ENCODE measurements around the gene DNAJC7.

DNAJC7 gene

DNA sequence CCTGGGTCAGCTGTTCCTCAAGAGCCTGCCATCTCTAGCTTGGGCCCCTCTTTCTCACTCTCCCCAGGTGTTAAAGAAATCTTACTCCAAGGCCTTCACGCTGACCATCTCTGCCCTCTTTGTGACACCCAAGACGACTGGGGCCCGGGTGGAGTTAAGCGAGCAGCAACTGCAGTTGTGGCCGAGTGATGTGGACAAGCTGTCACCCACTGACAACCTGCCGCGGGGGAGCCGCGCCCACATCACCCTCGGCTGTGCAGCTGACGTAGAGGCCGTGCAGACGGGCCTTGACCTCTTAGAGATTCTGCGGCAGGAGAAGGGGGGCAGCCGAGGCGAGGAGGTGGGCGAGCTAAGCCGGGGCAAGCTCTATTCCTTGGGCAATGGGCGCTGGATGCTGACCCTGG, 43.8 kb downstream of the DNAJC7 start:
- H3K4me1 ChIP-seq (ENCODE audit: insufficient read depth, low read length, poor library complexity, severe bottlenecking): no peaks in the 10 kb centered on the region
- no peak overlapping the region for H3K4me3 ChIP-seq (ENCODE audit: low read length, poor library complexity, severe bottlenecking)
- H2AFZ ChIP-seq (ENCODE audit: low read length): no peak overlapping the region
- no peaks in the 10 kb centered on the region for H3K9me3 ChIP-seq (ENCODE audit: insufficient read depth, low read depth, low read length)
- H4K20me1 ChIP-seq (ENCODE audit: insufficient read depth, low read length, poor library complexity, severe bottlenecking): no peaks in the 10 kb centered on the region
- H3F3A ChIP-seq (ENCODE audit: low read depth): no peaks in the 10 kb centered on the region
- H3K79me2 ChIP-seq (ENCODE audit: insufficient read depth, low read length): peaks cover 23% of the 10 kb centered on the region; the same call in 1 of the 2 replicates
- H3K36me3 ChIP-seq (ENCODE audit: insufficient read depth, low read length): peaks cover 60% of the 10 kb centered on the region; the same call in 1 of the 2 replicates
- no peaks in the 10 kb centered on the region for H3K9me2 ChIP-seq (replicated peaks; ENCODE audit: low read depth, low read length)
- no peak overlapping the region for H3K9ac ChIP-seq (ENCODE audit: low read depth, low read length, poor library complexity, severe bottlenecking)
- H3K27me3 ChIP-seq (ENCODE audit: insufficient read depth, low read length, poor library complexity, severe bottlenecking): no peaks in the 10 kb centered on the region
- TF ChIP-seq, protein P1, sequence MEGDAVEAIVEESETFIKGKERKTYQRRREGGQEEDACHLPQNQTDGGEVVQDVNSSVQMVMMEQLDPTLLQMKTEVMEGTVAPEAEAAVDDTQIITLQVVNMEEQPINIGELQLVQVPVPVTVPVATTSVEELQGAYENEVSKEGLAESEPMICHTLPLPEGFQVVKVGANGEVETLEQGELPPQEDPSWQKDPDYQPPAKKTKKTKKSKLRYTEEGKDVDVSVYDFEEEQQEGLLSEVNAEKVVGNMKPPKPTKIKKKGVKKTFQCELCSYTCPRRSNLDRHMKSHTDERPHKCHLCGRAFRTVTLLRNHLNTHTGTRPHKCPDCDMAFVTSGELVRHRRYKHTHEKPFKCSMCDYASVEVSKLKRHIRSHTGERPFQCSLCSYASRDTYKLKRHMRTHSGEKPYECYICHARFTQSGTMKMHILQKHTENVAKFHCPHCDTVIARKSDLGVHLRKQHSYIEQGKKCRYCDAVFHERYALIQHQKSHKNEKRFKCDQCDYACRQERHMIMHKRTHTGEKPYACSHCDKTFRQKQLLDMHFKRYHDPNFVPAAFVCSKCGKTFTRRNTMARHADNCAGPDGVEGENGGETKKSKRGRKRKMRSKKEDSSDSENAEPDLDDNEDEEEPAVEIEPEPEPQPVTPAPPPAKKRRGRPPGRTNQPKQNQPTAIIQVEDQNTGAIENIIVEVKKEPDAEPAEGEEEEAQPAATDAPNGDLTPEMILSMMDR (conservative IDR thresholded peaks at IDR 0.05; ENCODE audit: low read length): no peak
- no peak for TF ChIP-seq EZH2phosphoT487 (IDR thresholded peaks at IDR 0.05; ENCODE audit: borderline replicate concordance)
- H3K4me2 ChIP-seq (ENCODE audit: low read depth, low read length, poor library complexity, severe bottlenecking): no peak overlapping the region

DNA sequence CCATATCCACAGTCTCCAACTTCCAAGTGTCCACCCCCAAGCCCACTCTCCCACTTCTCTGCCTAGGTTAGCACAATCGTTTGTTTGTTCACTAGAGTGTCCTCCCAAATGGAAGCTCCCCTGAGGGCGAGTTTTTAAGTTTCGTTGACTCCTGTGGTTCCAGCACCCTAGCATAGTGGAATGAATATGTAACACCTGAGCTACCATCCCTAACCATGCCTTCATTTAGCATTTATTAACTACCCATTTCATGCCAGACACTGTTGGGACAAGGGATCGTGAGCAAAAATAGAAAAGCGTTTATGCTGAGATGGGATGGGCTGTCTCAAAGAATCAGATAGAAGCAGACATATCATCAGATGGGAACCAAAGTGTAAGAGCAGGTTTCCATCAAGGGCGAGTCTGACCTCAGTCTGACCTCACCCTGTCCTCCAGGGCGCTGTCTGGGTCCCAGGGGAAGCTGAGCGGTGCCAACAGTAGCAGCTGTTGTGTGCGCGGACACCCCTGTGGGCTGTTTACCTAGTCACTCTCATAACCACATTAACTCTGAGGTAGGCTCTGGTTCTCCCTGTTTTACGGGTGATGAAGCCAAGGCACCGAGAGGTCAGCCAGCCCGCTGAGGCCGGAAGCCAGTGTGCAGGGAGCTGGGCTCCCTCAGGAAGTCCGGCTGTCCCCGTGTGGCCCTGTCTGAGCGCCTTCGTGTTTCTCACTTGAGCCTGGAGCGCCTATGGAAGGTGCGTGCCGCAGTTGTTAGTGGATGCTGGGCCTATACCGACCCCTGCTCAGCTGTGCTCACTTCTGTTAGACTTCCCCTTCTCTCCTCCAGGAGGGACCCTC, 44.5 kb downstream of the DNAJC7 start:
- Histone ChIP-seq H3K36me3 (ENCODE audit: insufficient read depth, low read length) (peaks cover 55% of the 10 kb centered on the region; the same call in 1 of the 2 replicates), H3K9me3 (ENCODE audit: insufficient read depth, low read depth, low read length) (no peaks in the 10 kb centered on the region), H3K27me3 (ENCODE audit: insufficient read depth, low read length, poor library complexity, severe bottlenecking) (no peaks in the 10 kb centered on the region), H3K4me3 (ENCODE audit: low read length, poor library complexity, severe bottlenecking) (no peak overlapping the region), H3K9me2 (replicated peaks; ENCODE audit: low read depth, low read length) (no peaks in the 10 kb centered on the region), H3F3A (ENCODE audit: low read depth) (no peaks in the 10 kb centered on the region), H3K4me1 (ENCODE audit: insufficient read depth, low read length, poor library complexity, severe bottlenecking) (peaks cover 6% of the 10 kb centered on the region), H4K20me1 (ENCODE audit: insufficient read depth, low read length, poor library complexity, severe bottlenecking) (no peaks in the 10 kb centered on the region), H3K79me2 (ENCODE audit: insufficient read depth, low read length) (peaks cover 30% of the 10 kb centered on the region), H2AFZ (ENCODE audit: low read length) (no peak overlapping the region), H3K4me2 (ENCODE audit: low read depth, low read length, poor library complexity, severe bottlenecking) (no peak overlapping the region), H3K9ac (ENCODE audit: low read depth, low read length, poor library complexity, severe bottlenecking) (no peak overlapping the region)
- TF ChIP-seq, protein P1 (conservative IDR thresholded peaks at IDR 0.05; ENCODE audit: low read length): no peak
- TF ChIP-seq EZH2phosphoT487 (IDR thresholded peaks at IDR 0.05; ENCODE audit: borderline replicate concordance): no peak

DNA sequence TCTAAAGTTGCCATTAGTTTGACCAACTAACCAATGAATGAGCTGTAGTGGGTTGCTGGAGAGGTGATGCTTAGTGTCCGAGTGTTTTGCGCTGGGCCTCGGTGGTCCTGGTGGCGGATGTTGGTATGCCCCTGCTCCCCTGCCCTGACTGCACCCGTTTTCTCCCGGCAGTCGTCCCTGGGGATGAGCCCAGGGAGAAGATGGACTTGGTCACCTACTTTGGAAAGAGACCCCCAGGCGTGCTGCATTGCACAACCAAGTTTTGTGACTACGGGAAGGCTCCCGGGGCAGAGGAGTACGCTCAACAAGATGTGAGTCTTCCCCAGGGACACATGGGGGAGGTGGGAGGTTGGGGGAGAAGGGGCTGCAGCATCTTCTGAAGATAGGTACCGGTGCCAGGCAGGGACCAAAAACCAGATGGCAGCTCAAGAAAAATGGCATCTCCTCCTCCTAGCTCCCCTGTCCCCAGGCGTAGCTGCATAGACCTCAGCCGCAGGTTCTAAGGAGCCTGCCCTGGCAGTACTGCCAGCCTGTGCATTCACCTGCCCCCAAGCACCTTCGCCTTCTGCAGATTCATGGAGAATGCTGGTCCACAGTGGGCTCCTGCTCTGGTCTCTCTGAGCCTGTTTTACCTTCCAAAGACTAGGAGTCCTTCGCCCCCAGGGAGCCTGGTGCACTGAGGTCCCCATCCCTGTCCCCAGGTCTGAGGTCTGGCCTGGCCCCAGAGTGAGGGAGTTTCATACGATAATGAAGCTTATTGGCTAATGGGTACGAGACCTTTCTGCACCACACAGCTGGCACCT, 45.3 kb downstream of the DNAJC7 start:
- H3K4me3 ChIP-seq (ENCODE audit: low read length, poor library complexity, severe bottlenecking): no peak overlapping the region
- no peak overlapping the region for H3K4me2 ChIP-seq (ENCODE audit: low read depth, low read length, poor library complexity, severe bottlenecking)
- H3K27me3 ChIP-seq (ENCODE audit: insufficient read depth, low read length, poor library complexity, severe bottlenecking): no peaks in the 10 kb centered on the region
- TF ChIP-seq EZH2phosphoT487 (IDR thresholded peaks at IDR 0.05; ENCODE audit: borderline replicate concordance): no peak
- TF ChIP-seq, protein P1 (conservative IDR thresholded peaks at IDR 0.05; ENCODE audit: low read length): no peak
- H4K20me1 ChIP-seq (ENCODE audit: insufficient read depth, low read length, poor library complexity, severe bottlenecking): no peaks in the 10 kb centered on the region
- peaks cover 38% of the 10 kb centered on the region for H3K79me2 ChIP-seq (ENCODE audit: insufficient read depth, low read length)
- no peaks in the 10 kb centered on the region for H3F3A ChIP-seq (ENCODE audit: low read depth)
- H3K36me3 ChIP-seq (ENCODE audit: insufficient read depth, low read length): peaks cover 46% of the 10 kb centered on the region; the same call in 1 of the 2 replicates
- no peaks in the 10 kb centered on the region for H3K9me3 ChIP-seq (ENCODE audit: insufficient read depth, low read depth, low read length)
- H3K9ac ChIP-seq (ENCODE audit: low read depth, low read length, poor library complexity, severe bottlenecking): no peak overlapping the region
- H3K9me2 ChIP-seq (replicated peaks; ENCODE audit: low read depth, low read length): no peaks in the 10 kb centered on the region
- peaks cover 14% of the 10 kb centered on the region for H3K4me1 ChIP-seq (ENCODE audit: insufficient read depth, low read length, poor library complexity, severe bottlenecking)
- no peak overlapping the region for H2AFZ ChIP-seq (ENCODE audit: low read length)

Data from Loucy (cell line).